ENCODE measurements around the gene TPRX1. TPM values are rescaled to one million over a fixed set of nuclear protein-coding genes. Genes with fewer than 3 reads are reported as not detected.

The TPRX1 gene
- total RNA-seq, 2 experiments from 2014 or later = not detected

GRCh38 chr19:47769534-47769933 is 34.8 kb downstream of the TPRX1 start:
- H3K9me2 ChIP-seq (ENCODE audit: insufficient read depth, low read length) = no peaks in the 10 kb centered on the region
- H3K36me3 ChIP-seq (ENCODE audit: insufficient read depth, low read length) = no peaks in the 10 kb centered on the region
- CTCF ChIA-PET (ENCODE audit: unreplicated experiment) = no interaction called here
- H3K9me3 ChIP-seq (ENCODE audit: low read length) = no peaks in the 10 kb centered on the region
- no peak overlapping the region for H2AFZ ChIP-seq (ENCODE audit: low read length)
- H3K4me1 ChIP-seq (ENCODE audit: insufficient read depth, low read length, poor library complexity, severe bottlenecking) = peaks cover 13% of the 10 kb centered on the region
- intact Hi-C loops (cut with micrococcal nuclease; ENCODE audit: unreplicated experiment) = no loop called here
- H4K20me1 ChIP-seq (ENCODE audit: insufficient read depth, low read length) = no peaks in the 10 kb centered on the region
- H3K27ac ChIP-seq (ENCODE audit: low read depth, low read length, poor library complexity, severe bottlenecking) = no peak overlapping the region
- DNase-seq (ENCODE audit: low spot score) = no peak
- no TSS peak for BruUV-seq (replicated peaks)
- no peak overlapping the region for H3K4me3 ChIP-seq (ENCODE audit: low read depth, low read length, poor library complexity, severe bottlenecking)
- POLR2A ChIA-PET = no interaction called here
- TF ChIP-seq CTCF (conservative IDR thresholded peaks at IDR 0.05; ENCODE audit: low read length) = no peak
- no peak for TF ChIP-seq EZH2phosphoT487 (IDR thresholded peaks at IDR 0.05; ENCODE audit: borderline replicate concordance, low read depth, low read length)
- peak overlapping the region; percentile 38 for H3K4me2 ChIP-seq (ENCODE audit: low read length)
- H3K79me2 ChIP-seq (ENCODE audit: insufficient read depth, low read depth, low read length) = no peaks in the 10 kb centered on the region

- no TSS peak for BruUV-seq (replicated peaks)
- no peak for DNase-seq (ENCODE audit: low spot score)
- H3K4me1 ChIP-seq (ENCODE audit: insufficient read depth, low read length, poor library complexity, severe bottlenecking) = peaks cover 13% of the 10 kb centered on the region
- H3K4me2 ChIP-seq (ENCODE audit: low read length) = no peak overlapping the region
- ChIA-PET CTCF (ENCODE audit: unreplicated experiment) (no interaction called here), POLR2A (no interaction called here)
- no peak overlapping the region for H3K4me3 ChIP-seq (ENCODE audit: low read depth, low read length, poor library complexity, severe bottlenecking)
- no peaks in the 10 kb centered on the region for H3K9me2 ChIP-seq (ENCODE audit: insufficient read depth, low read length)
- H3K79me2 ChIP-seq (ENCODE audit: insufficient read depth, low read depth, low read length) = no peaks in the 10 kb centered on the region
- no peak overlapping the region for H2AFZ ChIP-seq (ENCODE audit: low read length)
- no peaks in the 10 kb centered on the region for H3K36me3 ChIP-seq (ENCODE audit: insufficient read depth, low read length)
- intact Hi-C loops (cut with micrococcal nuclease; ENCODE audit: unreplicated experiment) = no loop called here
- no peaks in the 10 kb centered on the region for H3K9me3 ChIP-seq (ENCODE audit: low read length)
- H4K20me1 ChIP-seq (ENCODE audit: insufficient read depth, low read length) = no peaks in the 10 kb centered on the region
- no peak overlapping the region for H3K27ac ChIP-seq (ENCODE audit: low read depth, low read length, poor library complexity, severe bottlenecking)
- TF ChIP-seq CTCF (conservative IDR thresholded peaks at IDR 0.05; ENCODE audit: low read length) (no peak), EZH2phosphoT487 (IDR thresholded peaks at IDR 0.05; ENCODE audit: borderline replicate concordance, low read depth, low read length) (no peak)
These were observed 35.7 kb downstream of the TPRX1 start for GRCh38 chr19:47768604-47769003.

- no peaks in the 10 kb centered on the region for H3K79me2 ChIP-seq (ENCODE audit: insufficient read depth, low read depth, low read length)
- no peak overlapping the region for H3K4me2 ChIP-seq (ENCODE audit: low read length)
- H3K9me2 ChIP-seq (ENCODE audit: insufficient read depth, low read length) = no peaks in the 10 kb centered on the region
- H3K36me3 ChIP-seq (ENCODE audit: insufficient read depth, low read length) = no peaks in the 10 kb centered on the region
- no peaks in the 10 kb centered on the region for H3K9me3 ChIP-seq (ENCODE audit: low read length)
- H3K4me3 ChIP-seq (ENCODE audit: low read depth, low read length, poor library complexity, severe bottlenecking) = no peak overlapping the region
- intact Hi-C loops (cut with micrococcal nuclease; ENCODE audit: unreplicated experiment) = no loop called here
- no peaks in the 10 kb centered on the region for H4K20me1 ChIP-seq (ENCODE audit: insufficient read depth, low read length)
- CTCF ChIA-PET (ENCODE audit: unreplicated experiment) = no interaction called here
- no peak overlapping the region for H3K27ac ChIP-seq (ENCODE audit: low read depth, low read length, poor library complexity, severe bottlenecking)
- POLR2A ChIA-PET = no interaction called here
- peaks cover 13% of the 10 kb centered on the region for H3K4me1 ChIP-seq (ENCODE audit: insufficient read depth, low read length, poor library complexity, severe bottlenecking)
- H2AFZ ChIP-seq (ENCODE audit: low read length) = no peak overlapping the region
- no TSS peak for BruUV-seq (replicated peaks)
- no peak for TF ChIP-seq EZH2phosphoT487 (IDR thresholded peaks at IDR 0.05; ENCODE audit: borderline replicate concordance, low read depth, low read length)
- TF ChIP-seq CTCF (conservative IDR thresholded peaks at IDR 0.05; ENCODE audit: low read length) = no peak
- no peak for DNase-seq (ENCODE audit: low spot score)
These were observed 37.0 kb downstream of the TPRX1 start for GRCh38 chr19:47767349-47767748.
